Stimulated activated CD8-positive, alpha-beta memory T cell treated with anti-CD3 and anti-CD28 coated beads, Interleukin-12 subunit alpha, Interleukin-12 subunit beta, amount 100 ng/mL, for 24 hours (primary cell): ENCODE results near the gene ZNF3.
A peak's percentile ranks its signal among the peaks of the same experiment; 100 is the strongest.

Experiments used
- DNase-seq: peaks from one replicate; pipeline ENCODE4 v3.0.0-alpha.2; 2020; ENCODE audit errors: extremely low read depth

The ZNF3 gene

GRCh38 chr7:100088621-100089457 is 7.3 kb upstream of the ZNF3 start, which contains the start of gene COPS6:
COPS6 (plus strand) TSS chr7:100088969; CDS start chr7:100088991, 22 bp downstream.
- DNase-seq = peak; percentile 63

DNA sequence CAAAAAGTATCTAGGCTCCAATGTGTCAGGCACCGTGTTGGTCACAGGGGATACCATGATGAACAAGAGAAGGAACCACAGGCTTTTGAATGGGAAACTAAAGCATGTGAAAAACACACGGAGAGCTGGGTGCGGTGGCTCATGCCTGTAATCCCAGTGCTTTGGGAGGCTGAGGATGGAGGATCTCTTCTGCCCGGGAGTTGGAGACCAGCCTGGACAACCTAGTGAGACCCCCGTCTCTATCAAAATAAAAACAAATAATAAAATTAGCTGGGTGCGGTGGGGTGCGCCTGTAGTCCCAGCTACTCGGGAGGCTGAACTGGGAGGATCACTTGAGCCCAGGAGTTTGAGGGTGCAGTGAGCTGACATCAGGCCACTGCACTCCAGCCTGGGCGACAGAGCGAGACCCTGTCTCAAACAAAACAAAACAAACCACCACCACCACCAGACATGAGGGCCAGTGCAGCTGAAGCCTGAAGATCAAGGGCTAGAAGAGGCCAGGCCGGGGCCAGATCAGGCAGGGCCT is 6.6 kb upstream of the ZNF3 start:
- DNase-seq = no peak

GRCh38 chr7:100087055-100087750 is 5.7 kb upstream of the ZNF3 start:
- DNase-seq = no peak

GRCh38 chr7:100085515-100085914 is 4.0 kb upstream of the ZNF3 start:
- DNase-seq = no peak

DNA sequence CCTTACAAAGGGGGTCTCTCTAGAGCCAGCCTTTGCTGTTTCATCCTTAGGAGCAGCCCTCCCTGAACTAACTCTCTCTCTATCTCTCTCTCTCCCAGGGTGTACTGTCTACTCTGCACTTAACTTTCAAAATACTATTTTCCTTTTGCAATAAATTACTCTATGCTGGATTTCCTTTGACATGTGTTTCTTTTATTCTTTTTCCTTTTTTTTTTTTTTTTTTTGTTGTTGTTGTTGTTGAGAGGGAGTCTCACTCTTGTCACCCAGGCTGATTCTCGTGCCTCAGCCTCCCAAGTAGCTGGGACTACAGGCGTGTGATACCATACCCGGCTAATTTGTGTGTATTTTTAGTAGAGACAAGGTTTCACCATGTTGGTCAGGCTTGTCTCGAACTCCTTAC is 1.5 kb upstream of the ZNF3 start:
- no peak for DNase-seq

- no peak for DNase-seq
Measured at GRCh38 chr7:100080907-100081534, 502 bp downstream of the ZNF3 start.

GRCh38 chr7:100079024-100079560 is 2.4 kb downstream of the ZNF3 start:
- DNase-seq = no peak

GRCh38 chr7:100077205-100077604 is 4.3 kb downstream of the ZNF3 start:
- no peak for DNase-seq

DNA sequence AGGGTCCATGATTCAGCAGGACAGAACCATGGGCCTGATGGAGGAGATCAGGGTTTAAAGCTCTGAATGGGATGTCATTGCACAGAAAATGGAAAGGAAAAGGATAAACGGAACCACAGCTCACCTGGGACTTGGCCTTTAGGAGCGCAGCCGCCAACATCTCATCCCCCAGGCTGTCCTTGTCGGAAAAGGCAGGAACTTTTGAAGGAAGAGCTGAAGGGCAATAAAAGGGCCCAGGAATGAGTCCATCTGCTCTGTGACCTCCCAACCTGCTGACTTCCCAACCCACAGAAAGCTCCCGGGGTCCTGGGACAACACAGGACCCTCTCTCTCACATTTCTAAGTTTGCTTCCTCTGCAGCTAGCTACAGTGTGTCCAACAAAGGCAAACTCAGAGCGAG is 6.1 kb downstream of the ZNF3 start:
- DNase-seq = no peak

- DNase-seq = no peak
Measured at GRCh38 chr7:100074841-100075240, 6.7 kb downstream of the ZNF3 start.

DNA sequence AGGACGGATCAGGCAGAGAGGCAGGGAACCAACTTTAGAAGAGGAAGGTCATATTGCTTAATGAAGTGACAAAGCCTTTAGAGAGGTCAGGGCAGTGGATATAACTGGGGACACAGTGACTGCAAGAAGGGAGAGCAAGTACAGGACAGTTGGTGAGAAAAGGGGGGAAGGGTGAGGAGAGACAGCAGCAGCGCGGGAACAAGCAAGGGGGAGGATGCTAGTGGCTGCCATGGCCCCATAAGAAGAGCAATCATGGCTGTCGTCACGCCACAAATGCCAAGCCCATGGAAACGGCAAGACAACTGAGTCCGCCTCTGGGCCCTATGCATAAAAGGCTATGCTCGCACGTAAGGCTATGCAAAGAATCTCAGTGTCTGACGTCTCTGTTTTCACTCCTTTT is 9.1 kb downstream of the ZNF3 start:
- no peak for DNase-seq

DNA sequence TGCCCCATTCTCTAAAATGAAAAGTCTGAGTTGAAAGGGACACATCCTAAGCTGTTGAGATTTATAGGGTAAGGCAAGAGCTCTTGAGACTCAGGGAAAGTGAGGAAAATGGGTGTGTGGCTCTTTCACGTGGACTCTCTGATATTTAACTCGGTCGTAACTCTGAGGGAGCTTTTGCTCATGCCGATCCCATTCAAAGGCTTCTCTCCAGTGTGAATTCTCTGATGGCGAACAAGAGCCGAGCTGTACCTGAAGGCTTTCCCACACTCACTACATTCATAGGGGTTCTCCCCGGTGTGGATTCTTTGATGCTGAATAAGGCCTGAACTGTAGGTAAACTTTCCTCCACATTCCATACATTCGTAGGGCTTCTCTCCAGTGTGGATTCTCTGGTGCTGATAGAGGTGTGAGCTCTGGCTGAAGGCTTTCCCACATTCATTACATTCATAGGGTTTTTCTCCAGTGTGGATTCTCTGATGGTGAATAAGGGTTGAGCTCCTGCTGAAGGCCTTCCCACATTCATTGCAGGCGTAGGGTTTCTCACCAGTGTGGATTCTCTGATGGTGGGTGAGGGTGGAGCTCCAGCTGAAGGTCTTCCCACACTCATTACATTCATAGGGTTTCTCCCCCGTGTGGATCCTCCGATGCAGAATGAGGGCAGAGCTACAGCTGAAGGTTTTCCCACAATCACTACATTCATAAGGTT is 10.4 kb downstream of the ZNF3 start:
- DNase-seq = no peak

GRCh38 chr7:100069991-100070390 is 11.5 kb downstream of the ZNF3 start:
- no peak for DNase-seq

GRCh38 chr7:100066953-100067352 is 14.6 kb downstream of the ZNF3 start:
- DNase-seq = no peak

- DNase-seq = no peak
Measured at GRCh38 chr7:100065452-100066186, 15.9 kb downstream of the ZNF3 start.

GRCh38 chr7:100064162-100064561 is 17.4 kb downstream of the ZNF3 start:
- DNase-seq = no peak

- DNase-seq = no peak
Measured at GRCh38 chr7:100063376-100063775, 18.1 kb downstream of the ZNF3 start.

DNA sequence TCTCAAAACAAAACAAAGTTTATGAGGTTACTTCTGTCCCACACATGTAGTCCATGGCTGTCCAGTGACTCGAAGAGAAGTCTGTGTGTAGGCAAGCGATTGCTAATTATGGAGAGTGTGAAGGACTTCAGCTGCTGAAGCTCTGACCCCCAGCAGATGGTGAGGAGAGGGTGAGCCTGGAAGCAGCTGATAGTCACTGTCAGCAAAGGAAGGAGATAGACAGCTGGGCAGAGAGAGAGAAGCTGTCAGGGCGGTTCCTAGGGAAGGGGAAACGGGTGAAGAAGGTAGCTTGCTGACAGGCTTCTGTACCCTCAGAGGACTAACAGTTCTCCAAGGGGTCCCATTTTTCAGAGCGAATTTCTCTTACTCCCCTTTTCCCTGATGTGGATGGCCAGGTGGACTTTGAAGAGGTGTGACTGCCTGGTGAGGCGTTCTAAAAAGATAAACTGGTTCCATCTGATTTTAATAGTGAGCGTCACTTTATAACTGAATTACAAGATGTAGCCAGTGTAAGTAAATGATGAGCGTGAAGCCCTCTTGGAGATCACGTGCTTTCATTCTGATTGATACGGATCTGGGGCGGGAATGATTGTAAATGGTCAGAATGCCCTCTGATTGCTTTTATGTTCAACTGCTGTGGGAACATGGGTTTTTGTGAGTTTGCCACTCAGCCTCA is 19.9 kb downstream of the ZNF3 start:
- no peak for DNase-seq

GRCh38 chr7:100059251-100059739 is 22.2 kb downstream of the ZNF3 start:
- no peak for DNase-seq

DNA sequence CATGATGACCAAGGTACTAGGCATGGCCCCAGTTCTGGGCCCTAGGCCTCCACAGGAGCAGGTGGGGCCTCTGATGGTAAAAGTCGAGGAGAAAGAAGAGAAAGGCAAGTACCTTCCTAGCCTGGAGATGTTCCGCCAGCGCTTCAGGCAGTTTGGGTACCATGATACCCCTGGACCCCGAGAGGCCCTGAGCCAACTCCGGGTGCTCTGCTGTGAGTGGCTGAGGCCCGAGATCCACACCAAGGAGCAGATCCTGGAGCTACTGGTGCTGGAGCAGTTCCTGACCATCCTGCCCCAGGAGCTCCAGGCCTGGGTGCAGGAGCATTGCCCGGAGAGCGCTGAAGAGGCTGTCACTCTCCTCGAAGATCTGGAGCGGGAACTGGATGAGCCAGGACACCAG is 24.5 kb downstream of the ZNF3 start:
- no peak for DNase-seq
